PC-9 (cell line): ENCODE data around the gene WDR3. TPM values are rescaled to one million over a fixed set of nuclear protein-coding genes. Genes with fewer than 3 reads are reported as not detected.
A peak's percentile ranks its signal among the peaks of the same experiment; 100 is the strongest.

Experiments
- BruUV-seq: library from RNA; stranded (reverse); fragments of 400-500 nt; replicated peaks from 2 replicates; lab custom pipeline; 2021; lab: Mats Ljungman, UMichigan
- CTCF ChIA-PET: fragments of 300-600 bp; sonication (Branson Sonifier 250); formaldehyde crosslinking; loops from one replicate; lab custom pipeline; 2022; ENCODE audit warnings: antibody characterized with exemption; lab: Charles Lee
- POLR2A ChIA-PET: fragments of 300-600 bp; sonication (Branson Sonifier 250); formaldehyde crosslinking; loops from one replicate; lab custom pipeline; 2022; ENCODE audit warnings: antibody characterized with exemption; ENCODE audit not compliant: unreplicated experiment; lab: Charles Lee
- DNase-seq, 2 experiments: peaks; one replicate each; pipeline versions ENCODE4 v3.0.0 to v3.0.0-alpha.2; 2015 to 2022; ENCODE audit warnings: mixed read lengths in 1 of 2
- H2AFZ ChIP-seq: fragments of 200-600 bp; sonication (generic); 2 replicates; pipeline ENCODE4 v1.8.1; 2017; ENCODE audit warnings: antibody characterized with exemption
- H3F3A ChIP-seq: fragments of 200-600 bp; sonication (generic); 2 replicates; pipeline ENCODE4 v1.8.1; 2017; ENCODE audit warnings: antibody characterized with exemption, mild to moderate bottlenecking, low read depth; ENCODE audit not compliant: insufficient read depth
- H3K27ac ChIP-seq: fragments of 200-600 bp; sonication (generic); 2 replicates; pipeline ENCODE4 v1.6.1; 2016; ENCODE audit warnings: mixed run types
- H3K27me3 ChIP-seq: fragments of 200-600 bp; sonication (generic); 2 replicates; pipeline ENCODE4 v1.6.1; 2016; ENCODE audit warnings: low read depth, mixed run types; ENCODE audit not compliant: insufficient read depth
- H3K36me3 ChIP-seq: fragments of 200-600 bp; sonication (generic); 2 replicates; pipeline ENCODE4 v1.6.1; 2016; ENCODE audit warnings: low read depth, mixed run types
- H3K4me1 ChIP-seq: fragments of 200-600 bp; sonication (generic); replicated peaks from 2 replicates; pipeline ENCODE4 v1.6.1; 2016; ENCODE audit warnings: mixed run types; ENCODE audit not compliant: insufficient read depth
- H3K4me2 ChIP-seq: fragments of 200-600 bp; sonication (generic); 2 replicates; pipeline ENCODE4 v1.6.1; 2017; ENCODE audit warnings: mixed run types
- H3K4me3 ChIP-seq: fragments of 200-600 bp; sonication (generic); 2 replicates; pipeline ENCODE4 v1.6.1; 2016; ENCODE audit warnings: mixed run types
- H3K79me2 ChIP-seq: fragments of 200-600 bp; sonication (generic); 2 replicates; pipeline ENCODE4 v1.6.1; 2017; ENCODE audit warnings: low read depth, mixed run types
- H3K9me2 ChIP-seq: fragments of 200-600 bp; sonication (generic); 2 replicates; pipeline ENCODE4 v1.8.1; 2017; ENCODE audit warnings: mild to moderate bottlenecking; ENCODE audit not compliant: insufficient read depth
- H3K9me3 ChIP-seq: fragments of 200-600 bp; sonication (generic); 2 replicates; pipeline ENCODE4 v1.8.1; 2016; ENCODE audit warnings: low read depth; ENCODE audit not compliant: insufficient read depth
- H4K20me1 ChIP-seq: fragments of 200-600 bp; sonication (generic); 2 replicates; pipeline ENCODE4 v1.8.1; 2017; ENCODE audit not compliant: insufficient read depth
- CTCF ChIP-seq: fragments of 200-600 bp; sonication (generic); conservative IDR thresholded peaks from 2 replicates; pipeline ENCODE4 v1.6.1; 2017; ENCODE audit warnings: mixed run types, antibody characterized with exemption, mild to moderate bottlenecking, moderate library complexity
- EZH2 ChIP-seq: fragments of 200-600 bp; sonication (generic); IDR thresholded peaks from 2 replicates; pipeline ENCODE4 v1.8.0; 2017; ENCODE audit warnings: antibody characterized with exemption, low read depth
- intact Hi-C: fragments of 100-400 bp; cut with micrococcal nuclease; formaldehyde crosslinking; loops from one replicate; pipeline ENCODE4 v1.10.0; 2022; ENCODE audit not compliant: unreplicated experiment
- total RNA-seq: library from RNA; stranded (reverse); gene quantifications from 2 replicates; pipeline ENCODE4 v1.2.3, GENCODE V29; 2021

Gene WDR3
- total RNA-seq, 1 experiment from 2014 or later = 38.3 TPM

- no peak for DNase-seq
- H2AFZ ChIP-seq = no peak overlapping the region
- H3K79me2 ChIP-seq = no peaks in the 10 kb centered on the region
- H3K4me2 ChIP-seq = no peak overlapping the region
- peaks cover 27% of the 10 kb centered on the region; the same call in 1 of the 2 replicates for H3K36me3 ChIP-seq
- POLR2A ChIA-PET = no interaction called here
- H3K27ac ChIP-seq = peak overlapping the region; percentile 24
- H3K9me3 ChIP-seq = no peaks in the 10 kb centered on the region
- no peaks in the 10 kb centered on the region for H3K27me3 ChIP-seq
- TF ChIP-seq CTCF = no peak
- no peak for TF ChIP-seq EZH2
- intact Hi-C loops = loop anchor here (10.0 kb wide), 1 partner anchor 271 kb away; no protein-coding TSS in a partner anchor
- H3K9me2 ChIP-seq = no peaks in the 10 kb centered on the region
- BruUV-seq = no TSS peak
- H4K20me1 ChIP-seq = no peaks in the 10 kb centered on the region
- CTCF ChIA-PET = no interaction called here
- no peak overlapping the region for H3K4me3 ChIP-seq
- H3K4me1 ChIP-seq = 0 out of 2 replicates have a peak, but pooled peaks cover 4% of the 10 kb centered on the region
- no peaks in the 10 kb centered on the region for H3F3A ChIP-seq
These were observed 43.3 kb upstream of the WDR3 start for GRCh38 chr1:117886101-117886795.

GRCh38 chr1:117890452-117890851 lies 39.1 kb upstream of the WDR3 start:
- Histone ChIP-seq H3K27ac (no peak overlapping the region), H3K9me2 (no peaks in the 10 kb centered on the region), H3K9me3 (no peaks in the 10 kb centered on the region), H3K4me1 (0 out of 2 replicates have a peak, but pooled peaks cover 4% of the 10 kb centered on the region), H3K36me3 (peaks cover 28% of the 10 kb centered on the region), H4K20me1 (no peaks in the 10 kb centered on the region), H3K4me2 (no peak overlapping the region), H3K27me3 (no peaks in the 10 kb centered on the region), H2AFZ (no peak overlapping the region), H3F3A (no peaks in the 10 kb centered on the region), H3K4me3 (no peak overlapping the region), H3K79me2 (no peaks in the 10 kb centered on the region)
- no peak for DNase-seq
- no peak for TF ChIP-seq CTCF
- TF ChIP-seq EZH2 = no peak
- intact Hi-C loops = no loop called here
- no TSS peak for BruUV-seq
- ChIA-PET CTCF (no interaction called here), POLR2A (no interaction called here)

DNA sequence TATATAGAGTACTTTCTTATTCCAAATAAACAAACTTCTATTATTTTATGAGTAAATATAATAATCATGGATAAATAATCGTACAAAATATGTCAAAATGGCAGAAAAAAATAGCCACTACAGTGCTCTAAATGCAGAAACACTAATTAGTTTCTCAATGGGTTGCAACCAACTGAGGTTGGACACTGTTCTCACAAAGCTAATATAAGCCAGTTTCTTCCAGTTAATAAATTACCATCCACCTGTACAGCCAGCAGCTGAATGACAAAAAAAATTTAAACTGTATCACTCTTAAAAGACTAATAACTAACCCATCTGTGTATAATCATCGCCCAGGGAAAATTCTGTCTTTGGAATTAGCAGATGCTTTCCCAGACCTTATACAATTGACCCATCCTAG lies 37.0 kb upstream of the WDR3 start:
- Histone ChIP-seq H3K36me3 (peaks cover 33% of the 10 kb centered on the region), H3F3A (peaks cover 11% of the 10 kb centered on the region; the same call in 1 of the 2 replicates), H3K27ac (no peak overlapping the region), H3K9me2 (no peaks in the 10 kb centered on the region), H3K4me2 (no peak overlapping the region), H3K79me2 (no peaks in the 10 kb centered on the region), H3K9me3 (no peaks in the 10 kb centered on the region), H3K27me3 (no peaks in the 10 kb centered on the region), H3K4me3 (no peak overlapping the region), H2AFZ (no peak overlapping the region), H4K20me1 (no peaks in the 10 kb centered on the region), H3K4me1 (no peaks in the 10 kb centered on the region)
- intact Hi-C loops = no loop called here
- DNase-seq = no peak
- BruUV-seq = no TSS peak
- CTCF ChIA-PET = no interaction called here
- TF ChIP-seq CTCF (no peak), EZH2 (no peak)
- POLR2A ChIA-PET = no interaction called here
